K562 (cell line): ENCODE measurements around the gene GALR3. TPM values are rescaled to one million over a fixed set of nuclear protein-coding genes. Genes with fewer than 3 reads are reported as not detected.

Source experiments
- ATF7 ChIP-seq: fragments of 450-650 bp; IDR thresholded peaks from 2 replicates; pipeline ENCODE4 v1.7.1; 2014; ENCODE audit warnings: mild to moderate bottlenecking, moderate library complexity
- FOXJ3 ChIP-seq: sonication (generic); formaldehyde crosslinking; IDR thresholded peaks from 2 replicates; pipeline ENCODE4 v1.4.0; 2020; ENCODE audit warnings: mild to moderate bottlenecking, missing genetic modification reagents
- FUS ChIP-seq: fragments of 200-400 bp; formaldehyde crosslinking; optimal IDR thresholded peaks from 2 replicates; pipeline ENCODE3; 2017; ENCODE audit warnings: low read depth, low read length
- GTF2A2 ChIP-seq: IDR thresholded peaks from 2 replicates; pipeline ENCODE4 v1.6.1; 2016; ENCODE audit warnings: mild to moderate bottlenecking, missing genetic modification characterization, missing compliant biosample characterization
- HCFC1 ChIP-seq: IDR thresholded peaks from 2 replicates; pipeline ENCODE4 v1.6.1; 2012; ENCODE audit warnings: low read depth, low read length, improper control_type of control experiment
- SMAD1 ChIP-seq: fragments of 150-350 bp; IDR thresholded peaks from 2 replicates; pipeline ENCODE4 v1.6.1; 2014; ENCODE audit warnings: low read length, low read depth; ENCODE audit not compliant: partially characterized antibody
- TEAD1 ChIP-seq, 2 experiments: fragments of 450-650 bp in 1 of 2; sonication (generic) in 1 of 2; formaldehyde crosslinking; IDR thresholded peaks; 2 replicates each; pipeline versions ENCODE4 v1.4.0 to v1.8.0; 2020 to 2022; ENCODE audit warnings: mild to moderate bottlenecking in 2 of 2, missing genetic modification reagents in 1 of 2
- TRIM24 ChIP-seq, 2 experiments: fragments of 450-650 bp; IDR thresholded peaks; 2 replicates each; pipeline ENCODE4 v1.6.1; 2016
- ZBED1 ChIP-seq: IDR thresholded peaks from 2 replicates; pipeline ENCODE4 v1.6.1; 2014
- ZNF436 ChIP-seq: fragments of 250-450, 450-650 bp; sonication (Bioruptor Pico); formaldehyde crosslinking; IDR thresholded peaks from 2 replicates; pipeline ENCODE4 v1.7.0; 2020; ENCODE audit warnings: mild to moderate bottlenecking
- polyA plus RNA-seq, 8 experiments: library from polyadenylated mRNA; depleted of rRNA in 4 of 8; stranded (reverse) in 5 of 8; unstranded in 3 of 8; fragments of >200 nt; fragmentation: Nextera tagmentation in 2 of 8; fragmentation: Illumina TruSeq in 1 of 8; extraction: Ambion mirVana in 2 of 8; extraction: Trizol in 1 of 8; gene quantifications; 2 replicates each; pipeline versions ENCODE4 v1.2.1 to v1.2.3, GENCODE V29; 2011 to 2014; ENCODE audit warnings: inconsistent platforms in 1 of 8, missing spikeins in 1 of 8
- total RNA-seq, 7 experiments: library from RNA; depleted of rRNA in 6 of 7; stranded (reverse); fragments of >200 nt in 6 of 7; fragmentation: Illumina TruSeq in 2 of 7; extraction: Trizol in 2 of 7; gene quantifications; 2 replicates each; pipeline versions ENCODE4 v1.2.1 to v1.2.3, GENCODE V29; 2011 to 2021; ENCODE audit warnings: low replicate concordance in 1 of 7
- TF ChIP-seq, protein P1 (sequence below): fragments of 150-350 bp; IDR thresholded peaks from 2 replicates; pipeline ENCODE4 v1.6.1; 2014; ENCODE audit warnings: low read depth, mild to moderate bottlenecking, low read length, borderline replicate concordance
- TF ChIP-seq, protein P2 (sequence below), 2 experiments: fragments of 250-450 bp in 1 of 2; fragments of 450-650 bp in 1 of 2; sonication (Bioruptor Pico) in 1 of 2; IDR thresholded peaks; 2 replicates each; pipeline versions ENCODE4 v1.6.1 to v1.8.0; 2016 to 2021; ENCODE audit warnings: mild to moderate bottlenecking in 2 of 2, moderate library complexity in 2 of 2, missing compliant biosample characterization in 1 of 2, missing genetic modification characterization in 1 of 2
- TF ChIP-seq, protein P3 (sequence below): sonication (generic); formaldehyde crosslinking; IDR thresholded peaks from 2 replicates; pipeline ENCODE4 v1.8.0; 2022; ENCODE audit warnings: mild to moderate bottlenecking, missing genetic modification reagents
- TF ChIP-seq, protein P4 (sequence below): fragments of 250-450 bp; sonication (Bioruptor Pico); IDR thresholded peaks from 2 replicates; pipeline ENCODE4 v1.8.0; 2021; ENCODE audit warnings: moderate library complexity, mild to moderate bottlenecking, inconsistent platforms
- TF ChIP-seq, protein P5 (sequence below): fragments of 200-800 bp; sonication (Bioruptor generic); IDR thresholded peaks from 2 replicates; pipeline ENCODE4 v1.6.1; 2017; ENCODE audit warnings: missing genetic modification characterization, missing compliant biosample characterization

GALR3 gene
- total and polyA plus RNA-seq, 9 of the 15 experiments (the other 6 are each of a cell fraction or from before 2014, with no cell fraction given) = 0.13 TPM; not detected in 8

DNA sequence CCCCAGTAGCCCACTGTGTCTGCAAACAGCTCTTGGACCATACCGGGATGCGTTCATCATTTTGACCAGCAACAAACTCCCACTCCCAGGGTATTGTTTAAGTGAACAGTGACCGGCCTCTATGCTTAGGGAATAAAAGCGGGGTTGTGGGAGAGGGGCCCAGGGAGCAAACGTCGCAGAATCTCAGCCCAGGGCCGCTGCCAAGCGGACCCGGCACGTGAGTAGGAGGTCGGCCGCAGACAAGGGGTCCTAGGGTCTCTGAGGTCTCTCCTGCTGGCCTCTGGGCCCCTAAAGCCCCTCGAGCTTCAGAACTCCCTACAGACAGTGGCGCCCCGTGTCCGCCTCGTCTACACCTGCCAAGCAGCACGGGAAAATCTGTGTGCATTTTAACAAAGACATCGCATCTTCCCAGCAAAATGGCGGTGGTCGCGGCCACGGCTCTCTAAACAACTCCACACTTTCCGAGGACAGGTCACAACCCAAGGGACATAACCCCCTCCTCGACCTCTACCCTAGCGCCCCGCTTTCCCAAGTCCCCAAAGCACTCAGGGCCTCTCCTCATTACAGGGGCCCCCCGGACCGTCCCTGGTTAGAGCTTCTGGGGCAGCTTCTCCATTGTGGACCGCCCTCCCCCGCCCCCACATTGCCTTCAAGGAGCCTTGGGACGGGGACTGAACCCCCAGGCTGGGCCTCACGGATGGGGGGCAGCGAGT, 19.4 kb upstream of the GALR3 start (continued):
- TF ChIP-seq HCFC1 = no peak
- no peak for TF ChIP-seq FUS
- TF ChIP-seq ZNF436 (CRISPR knock-in tag) = no peak
- 0 out of 2 replicates have a peak, but pooled peaks have one; percentile 60 for TF ChIP-seq ATF7
- peak; percentile 48; the same call in 1 of the 2 replicates for TF ChIP-seq GTF2A2 (tag)
- peak; percentile 5 for TF ChIP-seq SMAD1
- TF ChIP-seq, protein P1, sequence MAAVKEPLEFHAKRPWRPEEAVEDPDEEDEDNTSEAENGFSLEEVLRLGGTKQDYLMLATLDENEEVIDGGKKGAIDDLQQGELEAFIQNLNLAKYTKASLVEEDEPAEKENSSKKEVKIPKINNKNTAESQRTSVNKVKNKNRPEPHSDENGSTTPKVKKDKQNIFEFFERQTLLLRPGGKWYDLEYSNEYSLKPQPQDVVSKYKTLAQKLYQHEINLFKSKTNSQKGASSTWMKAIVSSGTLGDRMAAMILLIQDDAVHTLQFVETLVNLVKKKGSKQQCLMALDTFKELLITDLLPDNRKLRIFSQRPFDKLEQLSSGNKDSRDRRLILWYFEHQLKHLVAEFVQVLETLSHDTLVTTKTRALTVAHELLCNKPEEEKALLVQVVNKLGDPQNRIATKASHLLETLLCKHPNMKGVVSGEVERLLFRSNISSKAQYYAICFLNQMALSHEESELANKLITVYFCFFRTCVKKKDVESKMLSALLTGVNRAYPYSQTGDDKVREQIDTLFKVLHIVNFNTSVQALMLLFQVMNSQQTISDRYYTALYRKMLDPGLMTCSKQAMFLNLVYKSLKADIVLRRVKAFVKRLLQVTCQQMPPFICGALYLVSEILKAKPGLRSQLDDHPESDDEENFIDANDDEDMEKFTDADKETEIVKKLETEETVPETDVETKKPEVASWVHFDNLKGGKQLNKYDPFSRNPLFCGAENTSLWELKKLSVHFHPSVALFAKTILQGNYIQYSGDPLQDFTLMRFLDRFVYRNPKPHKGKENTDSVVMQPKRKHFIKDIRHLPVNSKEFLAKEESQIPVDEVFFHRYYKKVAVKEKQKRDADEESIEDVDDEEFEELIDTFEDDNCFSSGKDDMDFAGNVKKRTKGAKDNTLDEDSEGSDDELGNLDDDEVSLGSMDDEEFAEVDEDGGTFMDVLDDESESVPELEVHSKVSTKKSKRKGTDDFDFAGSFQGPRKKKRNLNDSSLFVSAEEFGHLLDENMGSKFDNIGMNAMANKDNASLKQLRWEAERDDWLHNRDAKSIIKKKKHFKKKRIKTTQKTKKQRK = no peak
- TF ChIP-seq, protein P2, sequence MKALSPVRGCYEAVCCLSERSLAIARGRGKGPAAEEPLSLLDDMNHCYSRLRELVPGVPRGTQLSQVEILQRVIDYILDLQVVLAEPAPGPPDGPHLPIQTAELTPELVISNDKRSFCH (CRISPR knock-in tag; IDR thresholded peaks at IDR 0.05) = no peak
- TF ChIP-seq, protein P2 (tag; IDR thresholded peaks at IDR 0.05) = 0 out of 2 replicates have a peak, but pooled peaks have one; percentile 62
- no peak for TF ChIP-seq TRIM24 (IDR thresholded peaks at IDR 0.05)
- TF ChIP-seq FOXJ3 (CRISPR knock-in tag) = no peak
- TF ChIP-seq, protein P3, sequence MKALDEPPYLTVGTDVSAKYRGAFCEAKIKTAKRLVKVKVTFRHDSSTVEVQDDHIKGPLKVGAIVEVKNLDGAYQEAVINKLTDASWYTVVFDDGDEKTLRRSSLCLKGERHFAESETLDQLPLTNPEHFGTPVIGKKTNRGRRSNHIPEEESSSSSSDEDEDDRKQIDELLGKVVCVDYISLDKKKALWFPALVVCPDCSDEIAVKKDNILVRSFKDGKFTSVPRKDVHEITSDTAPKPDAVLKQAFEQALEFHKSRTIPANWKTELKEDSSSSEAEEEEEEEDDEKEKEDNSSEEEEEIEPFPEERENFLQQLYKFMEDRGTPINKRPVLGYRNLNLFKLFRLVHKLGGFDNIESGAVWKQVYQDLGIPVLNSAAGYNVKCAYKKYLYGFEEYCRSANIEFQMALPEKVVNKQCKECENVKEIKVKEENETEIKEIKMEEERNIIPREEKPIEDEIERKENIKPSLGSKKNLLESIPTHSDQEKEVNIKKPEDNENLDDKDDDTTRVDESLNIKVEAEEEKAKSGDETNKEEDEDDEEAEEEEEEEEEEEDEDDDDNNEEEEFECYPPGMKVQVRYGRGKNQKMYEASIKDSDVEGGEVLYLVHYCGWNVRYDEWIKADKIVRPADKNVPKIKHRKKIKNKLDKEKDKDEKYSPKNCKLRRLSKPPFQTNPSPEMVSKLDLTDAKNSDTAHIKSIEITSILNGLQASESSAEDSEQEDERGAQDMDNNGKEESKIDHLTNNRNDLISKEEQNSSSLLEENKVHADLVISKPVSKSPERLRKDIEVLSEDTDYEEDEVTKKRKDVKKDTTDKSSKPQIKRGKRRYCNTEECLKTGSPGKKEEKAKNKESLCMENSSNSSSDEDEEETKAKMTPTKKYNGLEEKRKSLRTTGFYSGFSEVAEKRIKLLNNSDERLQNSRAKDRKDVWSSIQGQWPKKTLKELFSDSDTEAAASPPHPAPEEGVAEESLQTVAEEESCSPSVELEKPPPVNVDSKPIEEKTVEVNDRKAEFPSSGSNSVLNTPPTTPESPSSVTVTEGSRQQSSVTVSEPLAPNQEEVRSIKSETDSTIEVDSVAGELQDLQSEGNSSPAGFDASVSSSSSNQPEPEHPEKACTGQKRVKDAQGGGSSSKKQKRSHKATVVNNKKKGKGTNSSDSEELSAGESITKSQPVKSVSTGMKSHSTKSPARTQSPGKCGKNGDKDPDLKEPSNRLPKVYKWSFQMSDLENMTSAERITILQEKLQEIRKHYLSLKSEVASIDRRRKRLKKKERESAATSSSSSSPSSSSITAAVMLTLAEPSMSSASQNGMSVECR (CRISPR knock-in tag) = no peak
- TF ChIP-seq, protein P4, sequence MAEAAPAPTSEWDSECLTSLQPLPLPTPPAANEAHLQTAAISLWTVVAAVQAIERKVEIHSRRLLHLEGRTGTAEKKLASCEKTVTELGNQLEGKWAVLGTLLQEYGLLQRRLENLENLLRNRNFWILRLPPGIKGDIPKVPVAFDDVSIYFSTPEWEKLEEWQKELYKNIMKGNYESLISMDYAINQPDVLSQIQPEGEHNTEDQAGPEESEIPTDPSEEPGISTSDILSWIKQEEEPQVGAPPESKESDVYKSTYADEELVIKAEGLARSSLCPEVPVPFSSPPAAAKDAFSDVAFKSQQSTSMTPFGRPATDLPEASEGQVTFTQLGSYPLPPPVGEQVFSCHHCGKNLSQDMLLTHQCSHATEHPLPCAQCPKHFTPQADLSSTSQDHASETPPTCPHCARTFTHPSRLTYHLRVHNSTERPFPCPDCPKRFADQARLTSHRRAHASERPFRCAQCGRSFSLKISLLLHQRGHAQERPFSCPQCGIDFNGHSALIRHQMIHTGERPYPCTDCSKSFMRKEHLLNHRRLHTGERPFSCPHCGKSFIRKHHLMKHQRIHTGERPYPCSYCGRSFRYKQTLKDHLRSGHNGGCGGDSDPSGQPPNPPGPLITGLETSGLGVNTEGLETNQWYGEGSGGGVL (CRISPR knock-in tag) = no peak
- TF ChIP-seq, protein P5, sequence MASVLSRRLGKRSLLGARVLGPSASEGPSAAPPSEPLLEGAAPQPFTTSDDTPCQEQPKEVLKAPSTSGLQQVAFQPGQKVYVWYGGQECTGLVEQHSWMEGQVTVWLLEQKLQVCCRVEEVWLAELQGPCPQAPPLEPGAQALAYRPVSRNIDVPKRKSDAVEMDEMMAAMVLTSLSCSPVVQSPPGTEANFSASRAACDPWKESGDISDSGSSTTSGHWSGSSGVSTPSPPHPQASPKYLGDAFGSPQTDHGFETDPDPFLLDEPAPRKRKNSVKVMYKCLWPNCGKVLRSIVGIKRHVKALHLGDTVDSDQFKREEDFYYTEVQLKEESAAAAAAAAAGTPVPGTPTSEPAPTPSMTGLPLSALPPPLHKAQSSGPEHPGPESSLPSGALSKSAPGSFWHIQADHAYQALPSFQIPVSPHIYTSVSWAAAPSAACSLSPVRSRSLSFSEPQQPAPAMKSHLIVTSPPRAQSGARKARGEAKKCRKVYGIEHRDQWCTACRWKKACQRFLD (CRISPR knock-in tag) = peak; percentile 47
- TF ChIP-seq TEAD1 (CRISPR knock-in tag; IDR thresholded peaks at IDR 0.05) = 0 out of 4 replicates have a peak, but pooled peaks of 1 of the 2 experiments have one; percentile 0
- 0 out of 2 replicates have a peak, but pooled peaks have one; percentile 6 for TF ChIP-seq ZBED1
